Astrocyte of the cerebellum (primary cell): ENCODE results near the gene SLC6A3.

Source experiments
- DNase-seq: peaks from one replicate; pipeline ENCODE4 v3.0.0-alpha.2; 2011; ENCODE audit warnings: low read depth
- H3K4me3 ChIP-seq: 2 replicates; pipeline ENCODE4 v1.5.1; 2011; ENCODE audit warnings: mild to moderate bottlenecking, low read depth, low read length, moderate library complexity
- CTCF ChIP-seq: IDR thresholded peaks from 2 replicates; pipeline ENCODE4 v1.5.1; 2012; ENCODE audit warnings: low read length, low read depth, moderate library complexity, mild to moderate bottlenecking; ENCODE audit errors: missing control alignments
- in situ Hi-C: cut with HindIII; loops from 2 replicates; pipeline ENCODE4 v1.10.0; 2017; ENCODE audit warnings: low sequenced_read_pairs

SLC6A3 gene

GRCh38 chr5:1392261-1392660, 53.0 kb downstream of the SLC6A3 start:
- TF ChIP-seq CTCF = no peak
- in situ Hi-C loops = no loop called here
- DNase-seq = no peak
- H3K4me3 ChIP-seq = no peak overlapping the region

GRCh38 chr5:1391691-1392090, 53.5 kb downstream of the SLC6A3 start:
- in situ Hi-C loops = no loop called here
- H3K4me3 ChIP-seq = no peak overlapping the region
- no peak for TF ChIP-seq CTCF
- DNase-seq = no peak

GRCh38 chr5:1390861-1391600, 54.2 kb downstream of the SLC6A3 start:
- in situ Hi-C loops = no loop called here
- DNase-seq = no peak
- TF ChIP-seq CTCF = no peak

GRCh38 chr5:1390333-1390732, 54.9 kb downstream of the SLC6A3 start:
- H3K4me3 ChIP-seq = no peak overlapping the region
- in situ Hi-C loops = no loop called here
- no peak for TF ChIP-seq CTCF
- DNase-seq = no peak

More at GRCh38 chr5:1390861-1391600, 54.2 kb downstream of the SLC6A3 start:
- no peak overlapping the region for H3K4me3 ChIP-seq

- no peak for TF ChIP-seq CTCF
- H3K4me3 ChIP-seq = no peak overlapping the region
- no peak for DNase-seq
Observed at GRCh38 chr5:1388383-1388967, 56.8 kb downstream of the SLC6A3 start.

GRCh38 chr5:1387876-1388275, 57.4 kb downstream of the SLC6A3 start:
- no peak for DNase-seq
- in situ Hi-C loops = no loop called here
- H3K4me3 ChIP-seq = no peak overlapping the region
- TF ChIP-seq CTCF = no peak

More at GRCh38 chr5:1388383-1388967, 56.8 kb downstream of the SLC6A3 start:
- in situ Hi-C loops = no loop called here
